ENCODE data around the gene LILRA5. TPM values are rescaled to one million over a fixed set of nuclear protein-coding genes. Genes with fewer than 3 reads are reported as not detected.

LILRA5 gene
- not detected in 2 replicates for total RNA-seq

DNA sequence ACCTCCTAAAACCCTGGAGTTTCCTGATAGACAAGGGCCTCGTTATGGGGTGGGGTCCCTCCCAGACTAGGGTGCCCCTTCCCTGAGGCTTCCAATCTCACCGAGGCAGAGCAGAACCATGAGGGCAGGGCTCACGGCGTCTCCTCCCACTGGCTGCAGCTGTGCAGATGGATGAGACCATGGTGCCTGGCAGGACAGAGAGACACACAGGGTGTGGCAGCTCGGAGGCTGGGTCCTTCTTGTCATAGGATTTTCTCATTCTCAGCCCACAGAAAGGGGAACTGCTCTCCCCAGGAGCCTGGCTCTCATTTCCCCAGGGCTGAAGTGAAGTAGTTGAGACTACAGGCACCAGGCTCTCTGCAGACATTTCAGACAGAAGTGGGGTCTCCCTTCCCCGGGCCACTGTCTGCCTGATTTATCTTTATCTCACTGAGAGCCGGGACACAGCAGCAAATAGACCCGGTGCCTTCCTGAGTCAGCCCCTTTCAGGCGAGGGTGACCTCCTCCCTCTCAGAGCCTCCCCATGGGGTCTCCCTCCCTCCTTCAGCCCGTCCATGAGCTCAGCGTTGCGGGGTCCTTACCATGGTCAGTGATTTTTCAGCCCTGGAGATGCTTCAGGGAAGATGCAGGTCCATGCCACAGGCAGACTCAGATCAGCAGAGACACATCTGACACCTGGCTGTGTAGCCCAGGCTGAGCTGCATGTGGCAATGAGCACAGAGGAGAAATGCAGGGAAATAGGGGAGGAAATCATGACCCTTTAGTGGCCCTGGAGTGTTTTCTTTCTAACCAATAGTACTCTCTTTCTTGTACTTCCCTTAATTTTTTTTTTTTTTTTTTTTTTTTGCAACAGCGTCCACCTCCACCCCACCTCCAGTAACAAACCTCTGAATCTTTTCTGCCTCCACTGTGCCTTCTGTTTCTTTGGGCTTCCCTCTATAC, at the start of gene LILRA5:
Gene LILRA5 (minus strand): TSS at position 731 of the 942 bp plus-strand sequence. CDS start 147 bp downstream, at position 584.

DNA sequence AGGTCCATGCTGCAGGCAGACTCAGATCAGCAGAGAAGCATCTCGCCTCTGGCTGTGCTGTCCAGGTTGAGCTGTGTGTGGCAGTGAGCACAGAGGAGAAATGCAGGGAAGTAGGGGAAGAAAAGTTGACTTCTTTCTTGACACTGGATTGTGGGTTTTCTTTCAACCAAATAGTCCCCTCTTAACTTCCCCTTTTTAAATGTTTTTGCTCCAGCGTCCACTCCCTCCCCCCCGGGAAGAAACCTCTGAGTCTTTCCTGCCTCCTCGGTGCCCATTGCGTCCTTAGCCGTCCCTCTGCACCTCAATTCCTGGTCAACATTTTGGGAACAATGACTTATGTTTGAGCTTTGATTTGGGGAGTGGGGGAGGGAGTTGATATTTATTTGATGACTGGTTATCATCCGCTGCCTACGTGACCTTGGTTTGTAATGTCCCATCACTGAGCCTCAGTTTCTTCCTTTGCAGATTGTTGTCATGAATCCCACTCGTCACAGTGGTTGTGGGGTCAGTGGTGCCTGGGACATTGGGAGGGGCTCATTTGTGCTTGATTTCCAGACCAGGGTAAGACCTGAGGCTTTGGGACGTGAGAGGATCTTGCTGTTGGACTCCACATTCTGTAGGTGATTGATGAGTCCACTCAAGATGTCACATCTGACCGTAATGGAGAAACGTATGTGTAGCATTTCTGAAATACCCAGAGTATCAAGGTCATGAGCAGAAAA, 31.8 kb downstream of the LILRA5 start, which contains the start of gene LILRB2:
Gene LILRB2 (minus strand): TSS at position 104 of the 722 bp plus-strand sequence. CDS start 614 bp downstream, outside the sequence.

GRCh38 chr19:54257116-54257480, 55.9 kb downstream of the LILRA5 start, which contains the start of gene LILRB5:
Gene LILRB5, minus strand, starts transcription at chr19:54257273. Its CDS starts 80 bp downstream, at chr19:54257193.

Small RNAs within 50 kb of the gene (small RNA-seq; reads per million reads assigned to genes)
- not detected for gene AC245884.12
- not detected for gene MIR4752
- gene RNU6-1307P: not detected

Other genes with a start within 250 kb of the LILRA5 start
- gene VSTM1, start 249.3 kb downstream of the LILRA5 start, total RNA-seq: not detected in 2 replicates
- gene TARM1, start 231.8 kb downstream of the LILRA5 start, total RNA-seq: not detected in 2 replicates
- gene OSCAR, start 212.4 kb downstream of the LILRA5 start, total RNA-seq: under 0.01 and 0.20 TPM in 2 replicates
- 9.9 and 12.1 TPM in 2 replicates for gene NDUFA3, start 210.3 kb downstream of the LILRA5 start, total RNA-seq
- 8.4 and 10.3 TPM in 2 replicates for gene TFPT, start 197.5 kb downstream of the LILRA5 start, total RNA-seq
- gene PRPF31, start 197.4 kb downstream of the LILRA5 start, total RNA-seq: 49.6 and 55.5 TPM in 2 replicates
- gene CNOT3, start 175.4 kb downstream of the LILRA5 start, total RNA-seq: 7.3 and 9.2 TPM in 2 replicates
- 4.3 and 4.8 TPM in 2 replicates for gene LENG1, start 153.4 kb downstream of the LILRA5 start, total RNA-seq
- not detected in 2 replicates for gene TMC4, start 140.0 kb downstream of the LILRA5 start, total RNA-seq
- gene MBOAT7, start 123.6 kb downstream of the LILRA5 start, total RNA-seq: 30.9 and 32.0 TPM in 2 replicates
- gene TSEN34, start 121.9 kb downstream of the LILRA5 start, total RNA-seq: 60.8 and 64.7 TPM in 2 replicates
- 1,299 and 2,011 TPM in 2 replicates for gene RPS9, start 112.3 kb downstream of the LILRA5 start, total RNA-seq
- gene LILRB3, start 90.2 kb downstream of the LILRA5 start, total RNA-seq: 0.20 TPM in 1 of 2 replicates, not detected in the other
- not detected in 2 replicates for gene LILRA6, start 70.4 kb downstream of the LILRA5 start, total RNA-seq
- not detected in 2 replicates for gene LILRB5, start 55.9 kb downstream of the LILRA5 start, total RNA-seq
- not detected in 2 replicates for gene LILRB2, start 32.1 kb downstream of the LILRA5 start, total RNA-seq
- gene LILRA4, start 26.0 kb upstream of the LILRA5 start, total RNA-seq: not detected in 2 replicates
- not detected in 2 replicates for gene LAIR1, start 51.8 kb upstream of the LILRA5 start, total RNA-seq
- gene TTYH1, start 102.3 kb upstream of the LILRA5 start, total RNA-seq: not detected in 2 replicates
- 50.7 and 57.1 TPM in 2 replicates for gene LENG8, start 136.0 kb upstream of the LILRA5 start, total RNA-seq
- 4.9 and 7.3 TPM in 2 replicates for gene LENG9, start 150.6 kb upstream of the LILRA5 start, total RNA-seq
- gene CDC42EP5, start 160.1 kb upstream of the LILRA5 start, total RNA-seq: 7.6 and 18.4 TPM in 2 replicates
- not detected in 2 replicates for gene LAIR2, start 189.7 kb upstream of the LILRA5 start, total RNA-seq